ENCODE measurements around the gene NPC1.

Gene NPC1

GRCh38 chr18:23586249-23587196 is at the start of gene NPC1:
TSS of gene NPC1 (minus strand) at chr18:23586506. CDS start at chr18:23586343, 163 bp downstream.
- TF ChIP-seq EZH2 (IDR thresholded peaks at IDR 0.05; ENCODE audit: borderline replicate concordance, low read length) (no peak), CTCF (IDR thresholded peaks at IDR 0.05; ENCODE audit: low read length) (peak; percentile 73)
- Histone ChIP-seq H3K4me1 (ENCODE audit: insufficient read depth, low read length, severe bottlenecking) (peaks cover 24% of the 10 kb centered on the region), H3K79me2 (ENCODE audit: insufficient read depth, low read length) (0 out of 2 replicates have a peak, but pooled peaks cover 5% of the 10 kb centered on the region), H4K20me1 (ENCODE audit: insufficient read depth, low read length) (no peaks in the 10 kb centered on the region), H3K4me2 (ENCODE audit: low read length) (peak within 1 kb of the TSS; percentile 96), H3K9ac (ENCODE audit: low read length) (peak within 1 kb of the TSS; percentile 87), H3K27me3 (ENCODE audit: insufficient read depth, low read length) (no peaks in the 10 kb centered on the region), H3K9me2 (ENCODE audit: low read depth, low read length) (no peaks in the 10 kb centered on the region), H3K9me3 (ENCODE audit: low read length) (no peaks in the 10 kb centered on the region), H2AFZ (ENCODE audit: low read length) (0 out of 2 replicates have a peak within 1 kb of the TSS, but pooled peaks have one; percentile 70), H3K27ac (ENCODE audit: low read depth, low read length, poor library complexity, severe bottlenecking) (peak within 1 kb of the TSS; percentile 92), H3F3A (ENCODE audit: insufficient read depth, low read length) (no peaks in the 10 kb centered on the region), H3K36me3 (ENCODE audit: insufficient read depth, low read length) (no peaks in the 10 kb centered on the region; the same call in 1 of the 2 replicates), H3K4me3 (ENCODE audit: low read depth, low read length, poor library complexity, severe bottlenecking) (peak within 1 kb of the TSS; percentile 89)

GRCh38 chr18:23636071-23636399 is 49.7 kb upstream of the NPC1 start:
- no peak overlapping the region for H3K4me2 ChIP-seq (ENCODE audit: low read length)
- no peak overlapping the region for H3K4me3 ChIP-seq (ENCODE audit: low read depth, low read length, poor library complexity, severe bottlenecking)
- no peaks in the 10 kb centered on the region for H3K36me3 ChIP-seq (ENCODE audit: insufficient read depth, low read length)
- no peaks in the 10 kb centered on the region for H3K27me3 ChIP-seq (ENCODE audit: insufficient read depth, low read length)
- TF ChIP-seq CTCF (IDR thresholded peaks at IDR 0.05; ENCODE audit: low read length) = no peak
- TF ChIP-seq EZH2 (IDR thresholded peaks at IDR 0.05; ENCODE audit: borderline replicate concordance, low read length) = no peak
- no peaks in the 10 kb centered on the region for H3F3A ChIP-seq (ENCODE audit: insufficient read depth, low read length)
- H2AFZ ChIP-seq (ENCODE audit: low read length) = no peak overlapping the region
- H3K27ac ChIP-seq (ENCODE audit: low read depth, low read length, poor library complexity, severe bottlenecking) = no peak overlapping the region
- H3K4me1 ChIP-seq (ENCODE audit: insufficient read depth, low read length, severe bottlenecking) = no peaks in the 10 kb centered on the region
- H4K20me1 ChIP-seq (ENCODE audit: insufficient read depth, low read length) = no peaks in the 10 kb centered on the region
- no peaks in the 10 kb centered on the region for H3K9me3 ChIP-seq (ENCODE audit: low read length)
- no peak overlapping the region for H3K9ac ChIP-seq (ENCODE audit: low read length)
- no peaks in the 10 kb centered on the region for H3K79me2 ChIP-seq (ENCODE audit: insufficient read depth, low read length)
- H3K9me2 ChIP-seq (ENCODE audit: low read depth, low read length) = no peaks in the 10 kb centered on the region

- Histone ChIP-seq H3F3A (ENCODE audit: insufficient read depth, low read length) (no peaks in the 10 kb centered on the region), H3K4me3 (ENCODE audit: low read depth, low read length, poor library complexity, severe bottlenecking) (no peak overlapping the region), H3K27ac (ENCODE audit: low read depth, low read length, poor library complexity, severe bottlenecking) (no peak overlapping the region), H3K9me2 (ENCODE audit: low read depth, low read length) (no peaks in the 10 kb centered on the region), H2AFZ (ENCODE audit: low read length) (no peak overlapping the region), H3K36me3 (ENCODE audit: insufficient read depth, low read length) (no peaks in the 10 kb centered on the region), H3K9me3 (ENCODE audit: low read length) (no peaks in the 10 kb centered on the region), H3K9ac (ENCODE audit: low read length) (no peak overlapping the region), H4K20me1 (ENCODE audit: insufficient read depth, low read length) (no peaks in the 10 kb centered on the region), H3K27me3 (ENCODE audit: insufficient read depth, low read length) (no peaks in the 10 kb centered on the region), H3K4me2 (ENCODE audit: low read length) (no peak overlapping the region), H3K4me1 (ENCODE audit: insufficient read depth, low read length, severe bottlenecking) (no peaks in the 10 kb centered on the region), H3K79me2 (ENCODE audit: insufficient read depth, low read length) (no peaks in the 10 kb centered on the region)
- TF ChIP-seq CTCF (IDR thresholded peaks at IDR 0.05; ENCODE audit: low read length) (no peak), EZH2 (IDR thresholded peaks at IDR 0.05; ENCODE audit: borderline replicate concordance, low read length) (no peak)
These were observed 49.2 kb upstream of the NPC1 start for GRCh38 chr18:23635283-23636070.
